Prostate gland (tissue), 2 donors: ENCODE data around the gene POLL.

Source experiments
- POLR2AphosphoS5 ChIP-seq: sonication (generic); formaldehyde crosslinking; IDR thresholded peaks from one replicate; pipeline ENCODE4 v1.6.1; 2017; ENCODE audit warnings: antibody characterized with exemption
- TF ChIP-seq, protein P1 (sequence below), 4 experiments: fragments of 200-600 bp in 2 of 4; fragments of 450-650 bp in 2 of 4; sonication (generic) in 2 of 4; IDR thresholded peaks; 1 replicate in 3 of 4; 2 replicates in 1 of 4; pipeline ENCODE4 v1.5.1; 2016 to 2019; ENCODE audit warnings: antibody characterized with exemption in 4 of 4, mild to moderate bottlenecking in 2 of 4, moderate library complexity in 2 of 4

DNA sequence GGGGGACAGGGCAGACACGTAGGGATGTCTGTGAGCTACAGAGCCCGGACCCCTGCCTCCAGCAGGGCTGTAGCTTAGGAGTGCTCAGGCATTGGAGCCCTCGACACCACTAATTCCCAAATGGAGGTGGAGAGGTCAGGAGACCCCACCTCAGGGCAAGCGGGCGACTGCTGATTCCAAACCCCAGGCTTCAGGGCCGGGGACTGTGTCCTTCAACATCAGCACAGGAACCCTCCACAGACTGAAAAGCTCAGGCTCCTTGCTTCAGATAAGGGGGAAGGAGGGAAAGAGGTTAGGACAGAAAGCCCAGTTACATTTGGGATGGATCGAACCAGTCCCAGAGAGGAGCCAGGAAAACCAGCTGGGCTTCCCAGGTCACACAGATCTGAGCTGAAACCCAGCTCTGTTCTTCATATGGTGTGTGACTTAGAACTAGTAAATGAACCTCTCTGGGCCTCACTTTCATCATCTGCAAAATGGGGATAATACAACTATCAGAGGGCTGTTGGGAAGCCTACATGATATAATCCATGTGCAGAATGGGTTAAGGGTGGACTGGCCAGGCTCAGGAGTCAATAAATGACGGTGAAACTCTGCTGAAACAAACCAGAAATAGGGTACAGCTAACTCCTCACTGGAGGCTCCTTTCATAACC lies 16.7 kb downstream of the POLL start:
- no peak for TF ChIP-seq POLR2AphosphoS5
- TF ChIP-seq, protein P1, sequence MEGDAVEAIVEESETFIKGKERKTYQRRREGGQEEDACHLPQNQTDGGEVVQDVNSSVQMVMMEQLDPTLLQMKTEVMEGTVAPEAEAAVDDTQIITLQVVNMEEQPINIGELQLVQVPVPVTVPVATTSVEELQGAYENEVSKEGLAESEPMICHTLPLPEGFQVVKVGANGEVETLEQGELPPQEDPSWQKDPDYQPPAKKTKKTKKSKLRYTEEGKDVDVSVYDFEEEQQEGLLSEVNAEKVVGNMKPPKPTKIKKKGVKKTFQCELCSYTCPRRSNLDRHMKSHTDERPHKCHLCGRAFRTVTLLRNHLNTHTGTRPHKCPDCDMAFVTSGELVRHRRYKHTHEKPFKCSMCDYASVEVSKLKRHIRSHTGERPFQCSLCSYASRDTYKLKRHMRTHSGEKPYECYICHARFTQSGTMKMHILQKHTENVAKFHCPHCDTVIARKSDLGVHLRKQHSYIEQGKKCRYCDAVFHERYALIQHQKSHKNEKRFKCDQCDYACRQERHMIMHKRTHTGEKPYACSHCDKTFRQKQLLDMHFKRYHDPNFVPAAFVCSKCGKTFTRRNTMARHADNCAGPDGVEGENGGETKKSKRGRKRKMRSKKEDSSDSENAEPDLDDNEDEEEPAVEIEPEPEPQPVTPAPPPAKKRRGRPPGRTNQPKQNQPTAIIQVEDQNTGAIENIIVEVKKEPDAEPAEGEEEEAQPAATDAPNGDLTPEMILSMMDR (IDR thresholded peaks at IDR 0.05): no peak
